ENCODE results near the gene CD79B.

- TF ChIP-seq CTCF (IDR thresholded peaks at IDR 0.05) = no peak
- TF ChIP-seq POLR2A (IDR thresholded peaks at IDR 0.05) = no peak
These were observed 590 bp upstream of the CD79B start for GRCh38 chr17:63932721-63933120.
